T-helper 1 cell treated with Interleukin-12 subunit alpha and Interleukin-12 subunit beta and Interleukin-4 antibody, amounts not matched to agents 30 μg/mL and 1 μg/mL, for 36 hours (primary cell): ENCODE data around the gene BPIFB2.

Experiments used
- H3K27ac Mint-ChIP-seq: one replicate; pipeline ENCODE4 v1.8.0; 2021; ENCODE audit warnings: mild to moderate bottlenecking, mixed read lengths
- H3K27me3 Mint-ChIP-seq: one replicate; pipeline ENCODE4 v1.8.0; 2021; ENCODE audit warnings: low read depth, mixed read lengths
- H3K36me3 Mint-ChIP-seq: one replicate; pipeline ENCODE4 v1.8.0; 2021; ENCODE audit warnings: low read depth, mixed read lengths
- H3K4me1 Mint-ChIP-seq: one replicate; pipeline ENCODE4 v1.8.0; 2021; ENCODE audit warnings: low read depth, mixed read lengths
- H3K4me3 Mint-ChIP-seq: one replicate; pipeline ENCODE4 v1.8.0; 2021; ENCODE audit warnings: mild to moderate bottlenecking, moderate library complexity, mixed read lengths
- H3K9me3 Mint-ChIP-seq: one replicate; pipeline ENCODE4 v1.8.0; 2021; ENCODE audit warnings: mixed read lengths

BPIFB2 gene

DNA sequence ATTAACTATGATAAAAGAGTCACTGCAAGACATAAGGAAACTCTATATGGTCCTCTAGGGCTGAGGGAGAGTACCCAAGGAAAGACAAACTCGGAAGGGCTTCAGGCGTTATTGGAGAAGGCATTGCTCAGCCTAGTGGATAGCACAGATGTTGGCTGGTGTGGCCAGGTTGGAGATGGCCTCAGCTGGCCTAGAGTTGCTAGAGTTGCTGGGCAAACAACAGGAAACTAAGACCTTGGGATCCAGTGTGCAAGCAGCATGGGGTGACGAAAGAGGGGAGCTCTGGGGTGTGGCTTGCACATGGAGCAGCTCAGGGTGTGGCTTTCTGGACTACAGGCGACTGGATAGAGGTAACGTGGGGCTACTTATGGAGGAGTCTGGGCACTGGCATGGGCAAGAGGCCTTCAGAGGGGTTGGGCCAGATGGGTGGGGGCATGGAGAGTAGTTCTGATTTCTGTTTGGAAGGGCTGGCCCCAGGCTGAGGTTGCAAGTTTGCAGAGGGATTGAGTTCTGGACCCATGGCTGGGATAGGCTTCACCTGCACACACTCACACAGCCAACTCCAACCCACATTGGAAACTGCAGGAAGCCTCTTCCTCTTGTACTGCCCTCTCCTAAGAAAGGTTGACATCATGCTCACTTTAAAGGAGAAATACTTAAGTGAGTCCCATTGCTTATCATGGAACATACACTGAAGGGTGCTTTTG lies 18.7 kb downstream of the BPIFB2 start:
- H3K4me1 Mint-ChIP-seq = no peaks in the 10 kb centered on the region
- H3K9me3 Mint-ChIP-seq = no peaks in the 10 kb centered on the region
- H3K27me3 Mint-ChIP-seq = no peaks in the 10 kb centered on the region
- H3K4me3 Mint-ChIP-seq = no peak overlapping the region
- H3K36me3 Mint-ChIP-seq = no peaks in the 10 kb centered on the region
- H3K27ac Mint-ChIP-seq = no peak overlapping the region

- Mint-ChIP-seq H3K27ac (no peak overlapping the region), H3K36me3 (no peaks in the 10 kb centered on the region), H3K27me3 (no peaks in the 10 kb centered on the region), H3K4me1 (no peaks in the 10 kb centered on the region), H3K4me3 (no peak overlapping the region), H3K9me3 (no peaks in the 10 kb centered on the region)
These were observed 19.6 kb downstream of the BPIFB2 start for GRCh38 chr20:33026779-33027759.

- no peaks in the 10 kb centered on the region for H3K9me3 Mint-ChIP-seq
These were observed 20.6 kb downstream of the BPIFB2 start for GRCh38 chr20:33027769-33028751.

DNA sequence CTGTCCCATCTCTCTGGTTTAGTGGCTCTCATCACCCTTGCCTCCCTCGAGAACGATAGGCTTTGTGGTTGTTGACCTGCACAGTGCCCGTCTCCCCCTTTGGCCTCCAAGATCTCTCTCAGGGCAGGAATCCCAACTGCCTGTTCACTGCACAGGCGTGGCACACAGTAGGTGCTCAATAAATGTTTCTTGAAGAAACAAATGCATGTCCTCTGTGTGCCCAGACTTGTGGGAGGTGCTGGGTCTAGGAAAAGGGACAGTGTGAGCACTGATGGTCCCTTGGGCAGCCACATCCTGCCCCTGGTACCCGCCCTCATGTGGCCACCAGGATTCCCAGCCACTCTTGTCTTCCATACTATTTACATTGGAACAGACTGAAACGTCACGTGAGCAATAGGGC lies 21.4 kb downstream of the BPIFB2 start:
- H3K4me3 Mint-ChIP-seq = no peak overlapping the region
- H3K27me3 Mint-ChIP-seq = no peaks in the 10 kb centered on the region
- H3K36me3 Mint-ChIP-seq = no peaks in the 10 kb centered on the region
- no peaks in the 10 kb centered on the region for H3K9me3 Mint-ChIP-seq
- no peak overlapping the region for H3K27ac Mint-ChIP-seq
- no peaks in the 10 kb centered on the region for H3K4me1 Mint-ChIP-seq

More at GRCh38 chr20:33027769-33028751, 20.6 kb downstream of the BPIFB2 start:
- H3K4me1 Mint-ChIP-seq = no peaks in the 10 kb centered on the region
- no peaks in the 10 kb centered on the region for H3K36me3 Mint-ChIP-seq
- no peaks in the 10 kb centered on the region for H3K27me3 Mint-ChIP-seq
- H3K4me3 Mint-ChIP-seq = no peak overlapping the region
- no peak overlapping the region for H3K27ac Mint-ChIP-seq

DNA sequence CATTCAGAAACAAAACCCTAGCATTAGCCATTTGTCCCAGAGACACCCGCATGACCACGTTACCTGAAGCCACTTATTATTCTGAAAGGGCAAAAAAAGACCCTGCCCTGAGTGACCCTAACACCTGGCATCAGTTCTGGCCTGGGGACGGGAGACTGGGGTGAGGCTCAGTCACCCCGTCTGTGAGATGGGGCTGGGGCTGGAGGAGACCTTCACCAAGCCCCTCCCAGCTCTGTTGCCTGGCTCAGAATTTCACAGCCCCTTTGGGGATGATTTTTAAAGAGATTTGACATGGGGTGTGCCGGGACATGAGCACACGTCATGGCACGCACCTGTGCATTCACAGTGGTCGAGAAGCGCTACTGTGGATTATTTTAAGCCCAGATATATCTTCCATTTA lies 22.6 kb downstream of the BPIFB2 start:
- no peak overlapping the region for H3K4me3 Mint-ChIP-seq

GRCh38 chr20:33030569-33030968 lies 23.1 kb downstream of the BPIFB2 start:
- Mint-ChIP-seq H3K27me3 (no peaks in the 10 kb centered on the region), H3K36me3 (no peaks in the 10 kb centered on the region), H3K4me1 (no peaks in the 10 kb centered on the region), H3K4me3 (no peak overlapping the region), H3K27ac (no peak overlapping the region), H3K9me3 (no peaks in the 10 kb centered on the region)

More for the DNA sequence above, 22.6 kb downstream of the BPIFB2 start:
- Mint-ChIP-seq H3K27ac (no peak overlapping the region), H3K27me3 (no peaks in the 10 kb centered on the region), H3K36me3 (no peaks in the 10 kb centered on the region), H3K4me1 (no peaks in the 10 kb centered on the region), H3K9me3 (no peaks in the 10 kb centered on the region)

DNA sequence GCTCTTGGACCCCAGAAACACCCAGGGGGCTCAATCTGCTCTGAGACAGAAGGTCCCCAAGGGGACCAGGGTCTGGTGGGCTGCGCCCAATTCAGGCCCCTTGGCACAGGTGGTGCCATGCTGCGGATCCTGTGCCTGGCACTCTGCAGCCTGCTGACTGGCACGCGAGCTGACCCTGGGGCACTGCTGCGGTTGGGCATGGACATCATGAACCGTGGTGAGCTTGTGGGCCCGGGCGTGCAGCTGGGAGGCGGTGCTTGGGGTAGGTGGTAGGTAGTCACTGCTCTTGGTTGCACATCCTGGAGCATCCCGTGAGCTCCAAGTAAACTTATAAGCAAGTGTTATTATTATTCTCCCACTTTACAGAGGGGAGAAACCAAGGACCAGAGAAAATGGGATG lies 24.0 kb downstream of the BPIFB2 start, which contains the start of gene BPIFB6:
Gene BPIFB6 (plus strand): TSS at position 118 of the 400 bp plus-strand sequence. CDS start 0 bp downstream, at position 118.
- Mint-ChIP-seq H3K4me3 (no peak within 1 kb of the TSS), H3K27me3 (no peaks in the 10 kb centered on the region), H3K4me1 (no peaks in the 10 kb centered on the region), H3K36me3 (no peaks in the 10 kb centered on the region), H3K27ac (no peak within 1 kb of the TSS), H3K9me3 (no peaks in the 10 kb centered on the region)

DNA sequence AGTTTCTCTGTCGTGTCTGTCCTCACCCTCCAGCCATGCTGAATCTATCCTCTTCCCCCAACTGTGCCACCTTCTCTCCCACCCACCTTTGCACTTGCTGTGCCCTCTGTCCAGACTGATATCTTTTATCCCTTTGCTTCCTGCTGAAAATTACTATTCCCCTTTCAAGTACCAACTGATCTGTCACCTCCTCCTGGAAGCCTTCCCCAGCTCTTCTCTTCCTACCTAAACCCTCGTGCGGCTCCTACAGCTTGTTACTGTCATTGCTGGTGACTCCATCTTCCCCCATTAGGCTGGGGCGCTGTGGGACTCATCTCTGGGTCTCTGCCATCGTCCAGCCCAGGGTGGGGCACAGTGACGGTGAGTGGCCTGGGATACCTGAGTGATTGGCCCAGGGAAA lies 25.1 kb downstream of the BPIFB2 start:
- H3K27me3 Mint-ChIP-seq = no peaks in the 10 kb centered on the region
- H3K9me3 Mint-ChIP-seq = no peaks in the 10 kb centered on the region
- no peak overlapping the region for H3K4me3 Mint-ChIP-seq
- H3K4me1 Mint-ChIP-seq = no peaks in the 10 kb centered on the region
- no peaks in the 10 kb centered on the region for H3K36me3 Mint-ChIP-seq
- H3K27ac Mint-ChIP-seq = no peak overlapping the region

DNA sequence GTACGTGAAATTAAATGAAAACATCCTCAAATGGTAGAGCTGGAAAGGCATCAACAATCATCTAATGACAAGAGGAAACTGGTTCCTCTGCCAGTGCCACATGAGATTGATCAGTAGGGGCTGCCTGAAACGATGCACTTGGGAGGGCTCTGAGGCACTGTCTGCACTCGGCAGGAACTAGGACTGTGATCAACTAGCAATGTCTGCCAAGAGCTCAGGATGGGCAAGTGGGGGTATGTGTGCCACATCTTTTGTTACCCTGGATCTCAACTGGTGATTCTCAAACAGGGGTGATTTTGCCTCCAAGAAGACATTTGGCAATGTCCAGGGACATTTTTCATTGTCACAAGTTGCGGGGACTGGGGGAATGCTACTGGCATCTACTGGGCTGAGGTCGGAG lies 25.9 kb downstream of the BPIFB2 start:
- Mint-ChIP-seq H3K4me1 (no peaks in the 10 kb centered on the region), H3K36me3 (no peaks in the 10 kb centered on the region), H3K9me3 (no peaks in the 10 kb centered on the region), H3K4me3 (no peak overlapping the region), H3K27ac (no peak overlapping the region), H3K27me3 (no peaks in the 10 kb centered on the region)

DNA sequence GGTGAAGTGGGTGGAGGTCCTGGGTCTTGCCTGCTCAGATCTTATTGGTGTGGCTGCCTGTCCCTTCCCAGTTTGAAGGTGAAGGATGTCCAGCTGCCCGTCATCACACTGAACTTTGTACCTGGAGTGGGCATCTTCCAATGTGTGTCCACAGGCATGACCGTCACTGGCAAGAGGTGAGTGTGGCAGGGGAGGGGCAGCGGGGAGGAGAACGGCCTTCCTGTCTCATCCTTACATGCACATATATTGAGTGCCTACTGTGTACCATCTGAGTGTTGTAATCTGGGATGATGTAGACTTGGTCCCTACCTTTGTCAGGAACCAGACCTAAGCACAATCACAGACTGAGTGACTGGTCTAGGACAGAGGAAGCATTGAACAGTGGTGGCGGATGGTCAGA lies 26.6 kb downstream of the BPIFB2 start:
- Mint-ChIP-seq H3K27ac (no peak overlapping the region), H3K4me1 (no peaks in the 10 kb centered on the region), H3K9me3 (no peaks in the 10 kb centered on the region), H3K36me3 (no peaks in the 10 kb centered on the region), H3K4me3 (no peak overlapping the region), H3K27me3 (no peaks in the 10 kb centered on the region)

DNA sequence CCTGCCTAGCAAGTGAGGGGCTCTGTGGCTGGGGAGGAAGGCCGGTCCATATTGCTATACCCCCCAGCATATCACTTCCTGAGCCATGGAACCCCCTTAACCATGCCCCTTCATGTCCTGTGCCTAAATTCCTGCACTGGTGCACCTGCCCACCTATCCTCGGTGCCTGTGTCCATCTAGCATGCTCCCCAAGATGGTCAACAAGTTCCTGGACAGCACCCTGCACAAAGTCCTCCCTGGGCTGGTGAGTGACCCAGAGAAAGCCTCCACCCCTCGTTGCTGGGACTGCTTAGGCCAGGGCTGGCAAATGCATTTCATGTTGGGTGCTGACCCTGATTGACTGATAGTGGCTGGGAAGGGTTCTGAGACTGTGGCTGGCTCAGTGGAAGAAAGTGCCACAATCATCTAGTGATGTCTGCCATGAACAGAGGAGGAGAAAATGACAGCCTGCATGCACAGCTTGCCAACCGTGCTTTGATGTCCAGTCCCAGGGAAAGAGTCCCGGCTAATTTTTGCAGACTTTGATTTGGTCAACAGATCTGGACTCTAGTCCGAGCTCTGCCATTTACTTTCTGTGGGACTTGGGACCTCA lies 27.5 kb downstream of the BPIFB2 start:
- Mint-ChIP-seq H3K36me3 (no peaks in the 10 kb centered on the region), H3K9me3 (no peaks in the 10 kb centered on the region), H3K27me3 (no peaks in the 10 kb centered on the region), H3K4me3 (no peak overlapping the region), H3K27ac (no peak overlapping the region), H3K4me1 (no peaks in the 10 kb centered on the region)

DNA sequence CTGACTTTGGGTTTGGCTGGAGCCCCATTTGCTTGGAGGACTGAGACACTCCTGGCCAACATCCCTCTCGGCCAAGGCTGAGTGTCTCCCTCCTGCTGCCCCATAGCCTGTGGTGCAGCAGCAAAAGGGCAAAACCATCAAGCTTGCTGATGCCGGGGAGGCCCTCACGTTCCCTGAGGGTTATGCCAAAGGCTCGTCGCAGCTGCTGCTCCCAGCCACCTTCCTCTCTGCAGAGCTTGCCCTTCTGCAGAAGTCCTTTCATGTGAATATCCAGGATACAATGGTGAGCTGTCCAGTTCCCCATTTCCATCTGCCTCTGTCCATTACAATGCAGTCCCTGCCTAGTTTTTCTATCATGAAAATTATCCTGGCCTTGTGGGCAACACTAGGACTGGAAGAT lies 30.0 kb downstream of the BPIFB2 start:
- H3K27ac Mint-ChIP-seq = no peak overlapping the region
- H3K4me3 Mint-ChIP-seq = no peak overlapping the region
- no peaks in the 10 kb centered on the region for H3K36me3 Mint-ChIP-seq
- H3K9me3 Mint-ChIP-seq = no peaks in the 10 kb centered on the region
- H3K4me1 Mint-ChIP-seq = no peaks in the 10 kb centered on the region
- H3K27me3 Mint-ChIP-seq = no peaks in the 10 kb centered on the region

DNA sequence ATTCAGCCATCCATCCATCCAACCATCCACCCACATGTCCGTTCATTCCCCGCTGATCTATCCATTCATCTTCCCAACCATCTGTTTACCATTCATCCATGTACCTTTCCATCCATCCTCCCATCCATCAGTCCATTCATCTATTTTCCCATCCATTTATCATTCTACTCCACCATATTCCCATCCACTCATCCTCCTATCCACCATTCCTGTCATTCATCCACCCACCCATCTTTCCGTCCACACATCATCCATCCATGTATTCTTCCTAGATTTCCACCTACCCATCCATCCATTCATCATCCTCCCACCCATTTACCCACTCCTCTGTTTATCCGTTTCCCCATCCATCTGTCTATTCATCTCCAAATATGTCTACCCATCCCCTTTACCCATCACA lies 30.7 kb downstream of the BPIFB2 start:
- H3K4me3 Mint-ChIP-seq = no peak overlapping the region
- no peaks in the 10 kb centered on the region for H3K36me3 Mint-ChIP-seq
- no peaks in the 10 kb centered on the region for H3K9me3 Mint-ChIP-seq
- no peaks in the 10 kb centered on the region for H3K27me3 Mint-ChIP-seq
- no peaks in the 10 kb centered on the region for H3K4me1 Mint-ChIP-seq
- no peak overlapping the region for H3K27ac Mint-ChIP-seq

DNA sequence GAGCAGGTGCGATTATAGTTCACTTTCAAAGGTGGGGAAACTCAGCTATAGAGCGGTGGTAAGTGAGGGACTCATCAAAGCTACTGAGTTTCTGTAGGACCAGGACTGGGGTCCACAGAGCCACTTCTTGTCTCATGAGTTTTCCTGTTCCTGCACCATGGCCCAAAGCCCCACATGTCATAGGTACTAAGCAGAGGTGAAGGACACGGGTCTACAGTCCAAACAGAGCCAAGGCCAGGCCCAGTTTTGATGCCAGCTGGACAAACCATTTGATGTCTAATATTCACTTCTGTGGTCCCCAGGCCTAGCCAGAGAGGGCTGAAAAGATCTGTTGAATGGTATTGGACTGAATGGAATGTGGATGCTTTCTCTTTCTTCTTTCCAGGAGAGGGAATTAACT lies 34.9 kb downstream of the BPIFB2 start:
- Mint-ChIP-seq H3K4me3 (no peak overlapping the region), H3K4me1 (no peaks in the 10 kb centered on the region), H3K27me3 (peaks cover 3% of the 10 kb centered on the region), H3K27ac (no peak overlapping the region), H3K36me3 (no peaks in the 10 kb centered on the region), H3K9me3 (peaks cover 24% of the 10 kb centered on the region)
